UCSD-AML1 (cell line): ENCODE data around the gene PRG2.
"Not testable (repeated sequence)": the region's sequence is repeated elsewhere in the genome, so short reads cannot be mapped to it uniquely, and the experiment has no call there.

ENCODE experiments used
- DNase-seq: peaks from one replicate; lab custom pipeline; 2025; ENCODE audit not compliant: unreplicated experiment; lab: John Stamatoyannopoulos, UW

PRG2 gene

DNA sequence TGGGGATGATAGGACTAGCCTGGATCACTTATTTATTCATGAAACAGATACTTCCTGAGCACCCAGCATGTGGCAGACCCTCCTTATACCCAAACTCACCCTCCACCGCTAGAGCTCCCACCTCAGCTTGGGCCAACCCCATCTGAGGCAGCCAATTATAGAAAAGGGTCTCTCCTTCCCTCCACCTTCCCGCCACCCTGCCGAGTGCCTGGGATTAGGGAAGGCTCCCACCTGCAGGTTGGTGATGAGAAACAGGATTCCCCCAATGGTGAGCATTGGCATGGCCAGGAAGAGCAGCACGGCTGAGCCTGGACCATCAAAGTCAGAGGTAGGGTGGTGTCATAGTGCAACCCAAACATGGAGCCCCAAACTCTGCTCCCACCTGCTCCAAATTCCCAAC is 30.6 kb upstream of the PRG2 start:
- no peak for DNase-seq

DNA sequence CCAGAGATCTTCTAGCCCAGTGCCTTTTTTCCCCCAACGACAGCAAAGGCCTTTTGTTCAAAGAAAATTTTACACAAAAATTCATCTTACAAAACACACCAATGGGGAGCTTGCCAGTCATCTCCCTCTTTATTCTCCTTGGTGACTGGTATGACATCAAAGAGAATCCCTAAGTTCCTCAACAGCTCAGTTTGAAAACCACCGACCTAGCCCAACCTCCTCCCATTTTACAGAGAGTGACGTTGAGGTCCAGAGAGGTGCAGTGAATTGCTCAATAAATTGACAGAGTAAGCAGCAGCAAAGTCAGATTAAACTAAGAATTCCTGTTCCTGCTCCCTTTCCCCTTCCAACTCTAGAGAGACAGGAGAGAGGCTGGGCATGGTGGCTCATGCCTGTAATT is 28.7 kb upstream of the PRG2 start:
- no peak for DNase-seq

DNA sequence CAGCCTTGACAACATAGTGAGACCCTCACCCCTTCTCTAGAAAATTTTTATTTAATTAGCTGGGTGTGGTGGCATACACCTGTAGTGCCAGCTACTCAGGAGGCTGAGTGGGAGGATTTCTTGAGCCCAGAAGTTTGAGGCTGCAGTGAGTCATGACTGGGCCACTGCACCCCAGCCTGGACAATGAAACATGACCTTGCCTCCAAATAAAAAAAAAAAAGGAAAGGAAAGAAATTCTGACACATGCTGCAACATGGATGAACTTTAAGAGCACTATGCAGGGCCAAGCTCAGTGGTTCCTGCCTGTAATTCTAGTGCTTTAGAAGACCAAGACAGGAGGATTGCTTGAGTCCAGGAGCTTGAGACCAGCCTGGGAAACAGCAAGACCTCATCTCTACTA is 27.7 kb upstream of the PRG2 start:
- DNase-seq, result no peak

DNA sequence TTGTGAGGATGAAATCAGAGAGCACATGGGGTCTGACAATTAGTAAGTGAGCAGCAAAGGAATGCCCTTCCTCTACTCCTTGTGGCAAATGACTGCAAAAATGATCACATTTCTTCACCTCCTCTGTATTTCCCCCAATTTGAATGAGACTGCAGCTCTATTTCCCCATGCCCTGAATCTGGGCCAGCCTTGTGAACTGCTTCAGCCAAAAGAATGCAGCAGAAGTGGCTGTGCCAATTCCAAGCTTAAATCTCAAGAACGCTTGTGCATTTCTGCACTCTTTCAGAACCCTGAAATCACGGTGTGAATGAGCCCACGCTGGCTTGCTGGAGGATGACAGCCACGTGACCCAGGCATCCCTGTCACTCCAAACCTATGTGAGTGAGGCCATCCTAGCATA is 26.6 kb upstream of the PRG2 start:
- no peak for DNase-seq

DNA sequence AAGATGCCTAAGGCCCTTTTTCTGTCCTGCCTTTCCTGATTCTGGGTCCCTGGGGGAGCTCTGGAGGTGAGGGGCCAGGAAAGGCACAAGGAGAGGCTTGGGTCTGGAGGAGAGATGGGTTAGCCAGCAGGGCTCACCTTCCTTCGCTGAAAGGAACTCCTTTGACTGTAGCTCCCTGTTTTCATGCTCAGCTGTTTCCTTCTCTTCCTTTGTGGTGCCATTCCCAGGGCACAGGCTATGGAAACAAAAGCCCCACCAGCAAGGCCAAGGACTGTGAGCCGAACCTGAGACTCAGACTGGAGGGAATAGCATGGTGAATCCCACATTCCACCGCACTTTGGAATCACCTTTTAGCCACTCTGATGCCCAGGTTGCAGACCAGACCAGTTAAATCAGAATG is 26.0 kb upstream of the PRG2 start:
- DNase-seq, result no peak

DNA sequence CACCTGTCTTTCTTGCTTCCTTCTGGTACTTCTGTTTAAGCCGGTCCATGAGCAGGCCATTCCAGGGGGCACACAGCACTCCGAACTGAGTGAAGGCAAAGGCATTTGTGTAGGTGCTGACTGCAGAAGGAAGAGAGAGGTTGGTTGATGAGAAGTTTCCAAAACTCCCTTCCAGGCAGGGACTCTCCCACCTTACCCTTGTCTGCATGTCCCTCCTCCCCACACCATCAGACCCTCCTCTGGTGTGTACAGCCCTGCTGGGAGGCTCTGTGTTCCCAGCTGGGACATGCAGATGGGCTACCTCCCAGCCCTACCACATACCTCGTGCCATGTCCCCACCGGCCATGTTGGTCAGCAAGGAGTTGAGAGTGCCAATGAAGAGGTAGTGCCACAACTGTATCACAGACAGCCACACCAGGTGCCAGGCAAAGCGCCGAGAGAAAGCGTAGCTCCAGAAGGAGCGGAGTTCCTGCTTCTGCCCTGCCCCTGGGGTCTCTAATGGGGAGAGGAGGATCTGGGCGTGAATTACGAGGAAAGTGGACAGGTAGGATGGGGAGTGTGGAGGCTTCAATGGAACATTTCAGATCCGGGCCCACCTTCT is 24.3 kb upstream of the PRG2 start:
- DNase-seq, result no peak

DNA sequence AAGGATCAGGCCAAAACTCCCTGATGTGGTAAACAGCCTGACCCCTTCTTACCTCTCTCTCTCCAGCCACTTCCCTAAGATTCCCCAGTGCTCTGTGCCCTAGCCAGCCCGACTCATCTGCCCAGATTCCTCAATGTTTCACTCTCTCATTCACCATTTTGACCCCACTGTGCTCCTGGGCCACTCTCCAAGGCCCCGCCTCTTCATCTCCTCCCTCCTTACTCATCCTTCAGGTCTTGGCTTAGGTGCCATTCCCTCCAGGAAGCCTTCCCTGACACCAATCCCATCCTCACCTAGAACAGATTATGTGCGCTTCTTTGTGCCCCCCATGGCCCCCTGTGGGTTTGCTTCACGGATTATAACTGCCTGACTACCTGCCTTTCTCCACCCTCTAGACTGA is 23.2 kb upstream of the PRG2 start:
- no peak for DNase-seq

DNA sequence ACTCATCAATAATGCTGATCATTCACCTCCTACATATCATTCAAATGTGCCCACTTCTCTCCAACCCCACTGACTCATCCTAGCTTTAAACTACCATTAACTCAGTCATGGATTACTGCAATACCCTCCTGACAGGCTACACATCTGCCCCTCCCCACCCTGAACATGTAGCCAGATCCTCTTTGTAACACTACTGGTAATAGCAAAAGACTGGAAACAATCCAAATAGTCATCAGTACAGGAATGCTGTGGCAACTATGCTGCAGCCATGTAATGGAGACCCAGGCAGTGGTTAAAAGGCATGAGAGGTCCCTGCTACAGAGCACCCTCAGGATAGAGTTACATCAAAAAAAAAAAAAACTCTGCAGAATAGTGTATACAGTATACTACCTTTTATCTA is 19.8 kb upstream of the PRG2 start:
- DNase-seq, result no peak

DNA sequence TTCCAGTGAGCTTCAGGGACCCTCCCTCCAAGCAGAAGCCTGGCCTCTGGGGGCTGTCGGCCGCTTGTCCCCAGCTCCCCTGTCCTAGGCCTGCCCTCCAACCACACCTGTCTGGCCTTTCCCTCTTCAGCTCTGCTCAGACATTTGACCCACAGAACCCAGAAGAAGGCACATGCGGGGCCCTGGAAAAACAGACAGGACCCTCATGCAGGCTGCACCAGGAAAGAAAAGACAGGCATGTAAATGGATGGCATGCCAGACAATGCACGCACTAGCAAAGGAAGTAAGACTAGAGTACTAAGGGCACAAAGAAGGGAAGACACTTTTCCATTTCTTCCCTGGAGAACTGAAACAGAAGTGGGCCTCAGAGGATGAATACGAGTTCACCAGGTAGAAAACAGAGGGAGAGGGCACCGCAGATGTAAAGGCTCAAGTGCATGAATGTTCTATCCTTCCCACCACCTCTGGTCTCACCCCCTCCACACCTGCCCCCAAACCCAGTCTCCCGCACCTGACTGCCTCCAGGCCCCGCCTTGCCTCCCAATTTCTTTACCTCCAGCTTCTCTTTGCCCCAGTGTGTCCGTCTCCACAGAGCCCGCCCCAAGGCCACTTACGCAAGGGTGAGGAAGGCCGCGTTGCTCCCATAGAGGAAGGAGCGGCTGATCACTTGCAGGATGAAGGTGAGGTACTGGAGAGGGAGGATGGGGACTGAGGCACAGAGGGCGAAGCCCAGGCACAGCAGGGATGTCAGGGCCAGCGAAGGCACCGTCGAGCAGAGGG is 19.1 kb upstream of the PRG2 start:
- DNase-seq, result no peak

DNA sequence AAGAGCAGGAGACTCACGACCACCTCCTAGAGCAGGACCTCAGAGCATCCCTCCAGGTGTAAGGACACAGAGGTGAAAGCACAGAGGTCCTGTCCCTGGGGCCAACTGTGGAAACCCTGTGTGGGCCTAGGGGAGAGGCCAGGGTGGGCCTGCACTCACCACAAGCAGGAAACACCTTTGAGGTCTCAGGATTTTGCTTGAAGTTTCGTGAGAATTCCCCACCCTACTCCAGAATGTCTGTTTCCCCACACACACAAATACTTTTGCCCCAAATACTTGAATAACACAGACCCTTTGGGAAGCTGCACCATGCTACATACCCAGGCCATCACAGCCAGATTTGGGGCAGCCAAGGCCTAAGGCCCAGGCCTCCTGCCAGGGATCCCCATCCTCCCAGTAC is 18.3 kb upstream of the PRG2 start:
- DNase-seq, result no peak

DNA sequence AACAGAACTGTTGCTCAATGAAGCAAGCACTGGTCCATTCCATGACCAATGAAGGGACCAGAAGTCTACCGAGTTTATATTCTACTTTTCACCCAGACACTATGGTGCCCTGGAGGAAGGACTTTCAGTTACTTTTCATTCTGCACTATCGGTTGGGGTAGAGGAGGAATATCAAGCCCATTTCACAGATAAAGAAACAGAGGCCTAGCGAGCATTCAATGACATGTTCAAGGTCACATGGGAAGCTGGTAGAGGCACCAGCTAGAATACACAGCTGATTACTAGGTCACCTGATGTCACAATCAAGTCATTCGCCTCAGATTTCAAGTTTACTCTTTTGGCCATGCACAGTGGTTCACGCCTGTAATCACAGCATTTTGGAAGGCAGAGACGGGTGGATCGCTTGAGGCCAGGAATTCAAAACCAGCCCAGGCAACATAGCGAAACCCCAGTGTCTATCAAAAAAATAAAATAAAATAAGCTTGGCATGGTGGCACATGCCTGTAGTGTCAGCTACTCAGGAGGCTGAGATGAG is 17.6 kb upstream of the PRG2 start:
- no peak for DNase-seq

DNA sequence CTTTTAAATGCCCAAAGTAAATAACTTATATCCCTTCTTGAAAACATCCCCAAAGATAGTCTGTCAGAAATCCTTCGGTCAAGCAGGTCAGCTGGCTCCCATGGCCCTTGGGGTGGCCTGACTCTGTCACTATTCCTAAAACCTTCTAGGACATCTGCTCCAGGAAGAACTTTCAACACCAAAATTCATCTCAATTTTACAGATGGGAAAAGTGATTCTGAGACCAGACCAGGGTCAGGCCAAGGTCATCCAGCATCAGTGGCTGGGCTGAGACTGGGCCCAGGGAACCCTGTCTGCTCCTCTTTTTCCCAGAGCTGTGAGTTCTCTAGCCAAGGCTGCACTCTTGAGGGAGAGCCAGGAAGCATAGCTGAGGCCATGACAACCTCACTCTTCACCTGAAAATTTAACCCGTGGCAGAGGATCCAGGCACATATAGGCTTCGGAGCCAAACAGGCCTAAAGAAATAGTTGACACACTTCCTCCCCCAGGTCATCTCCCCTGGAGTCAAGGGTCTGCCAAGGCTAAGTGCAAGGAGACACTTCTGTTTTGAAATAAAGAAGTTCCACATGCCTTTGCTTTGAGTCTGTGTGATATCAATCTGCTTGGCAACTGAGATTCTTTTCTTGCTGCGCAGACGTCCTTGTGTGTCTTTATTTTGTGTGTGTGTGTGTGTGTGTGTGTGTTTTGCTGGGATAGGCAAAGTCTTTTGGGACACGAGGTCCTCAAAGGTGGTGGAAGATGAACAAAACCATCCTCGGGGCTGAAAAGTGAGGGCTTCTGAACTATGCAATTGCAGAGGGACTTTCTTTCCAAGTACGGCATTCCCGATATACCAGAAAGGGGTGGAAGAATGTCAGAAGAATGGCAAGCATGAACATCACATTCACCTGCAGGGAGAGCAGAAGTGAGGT is 16.8 kb upstream of the PRG2 start:
- DNase-seq, result no peak

DNA sequence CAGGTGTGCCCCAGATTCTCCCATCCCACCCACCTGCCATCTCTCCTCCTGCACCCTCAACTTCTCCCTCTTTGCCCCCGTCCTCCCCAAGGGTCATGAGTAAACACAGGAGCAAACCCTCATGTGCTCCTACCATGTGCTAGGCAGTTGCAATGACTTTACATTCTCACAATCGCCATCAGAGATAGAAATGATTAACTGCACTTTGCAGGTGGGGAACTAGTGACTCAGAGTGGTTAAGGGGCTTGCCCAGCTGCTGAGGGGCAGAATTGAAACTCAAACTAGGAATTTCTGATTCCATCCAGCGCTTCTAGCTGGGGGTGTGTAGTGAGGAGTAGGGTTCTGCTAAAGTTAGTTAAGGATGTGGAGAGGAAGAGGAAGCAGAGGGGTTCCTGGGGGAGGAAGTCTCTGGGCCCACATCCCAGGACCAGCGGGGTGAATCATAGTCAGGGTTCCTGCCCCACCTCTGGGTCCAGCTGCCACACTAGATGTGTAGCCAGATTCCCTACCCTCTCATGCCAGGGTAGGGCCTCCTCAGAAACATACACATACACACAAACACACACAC is 16.0 kb upstream of the PRG2 start:
- DNase-seq, result peak; percentile 71

DNA sequence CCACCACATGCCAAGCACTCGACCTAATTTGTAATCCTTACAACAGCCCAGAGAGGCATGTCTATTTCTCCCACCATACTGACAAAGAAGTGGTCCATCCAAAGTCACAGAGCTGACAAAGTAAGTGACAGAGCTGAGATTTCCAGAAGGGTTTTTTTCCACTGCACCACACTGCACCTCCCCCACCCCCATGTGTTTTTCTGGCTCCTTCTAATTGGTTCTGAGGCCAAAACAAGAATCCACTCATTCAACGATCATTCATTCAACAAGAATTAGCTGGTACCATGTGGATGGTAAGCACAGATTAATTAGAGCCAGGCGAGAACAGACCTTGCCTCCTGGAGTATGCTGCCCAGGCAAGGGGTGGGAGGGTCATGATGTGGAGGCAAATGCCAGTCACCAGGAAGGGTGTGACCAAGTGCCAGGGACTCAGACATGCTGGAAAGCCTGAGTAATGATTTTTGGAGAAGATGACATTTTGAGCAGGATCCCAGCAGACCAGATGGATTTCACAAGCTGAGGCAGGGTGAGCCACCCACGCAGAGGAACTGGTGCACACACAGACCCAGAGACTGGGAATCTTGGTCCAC is 14.9 kb upstream of the PRG2 start:
- no peak for DNase-seq

DNA sequence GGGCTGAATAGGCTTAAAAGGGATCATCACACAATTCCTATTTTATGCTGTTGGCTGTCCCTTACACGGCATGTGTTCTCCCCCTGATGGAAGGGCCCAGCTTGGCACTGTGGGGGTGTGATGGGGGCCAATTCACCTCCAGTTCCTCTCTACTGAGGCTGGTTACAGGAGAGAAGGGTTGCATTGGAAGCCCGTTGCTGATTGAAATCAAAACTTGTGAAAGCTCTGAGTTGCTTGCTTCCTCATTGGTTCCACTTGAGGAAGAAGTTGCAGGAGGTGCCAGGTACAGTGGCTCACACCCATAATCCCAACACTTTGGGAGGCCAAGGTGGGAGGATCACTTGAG is 13.3 kb upstream of the PRG2 start:
- DNase-seq, result no peak

DNA sequence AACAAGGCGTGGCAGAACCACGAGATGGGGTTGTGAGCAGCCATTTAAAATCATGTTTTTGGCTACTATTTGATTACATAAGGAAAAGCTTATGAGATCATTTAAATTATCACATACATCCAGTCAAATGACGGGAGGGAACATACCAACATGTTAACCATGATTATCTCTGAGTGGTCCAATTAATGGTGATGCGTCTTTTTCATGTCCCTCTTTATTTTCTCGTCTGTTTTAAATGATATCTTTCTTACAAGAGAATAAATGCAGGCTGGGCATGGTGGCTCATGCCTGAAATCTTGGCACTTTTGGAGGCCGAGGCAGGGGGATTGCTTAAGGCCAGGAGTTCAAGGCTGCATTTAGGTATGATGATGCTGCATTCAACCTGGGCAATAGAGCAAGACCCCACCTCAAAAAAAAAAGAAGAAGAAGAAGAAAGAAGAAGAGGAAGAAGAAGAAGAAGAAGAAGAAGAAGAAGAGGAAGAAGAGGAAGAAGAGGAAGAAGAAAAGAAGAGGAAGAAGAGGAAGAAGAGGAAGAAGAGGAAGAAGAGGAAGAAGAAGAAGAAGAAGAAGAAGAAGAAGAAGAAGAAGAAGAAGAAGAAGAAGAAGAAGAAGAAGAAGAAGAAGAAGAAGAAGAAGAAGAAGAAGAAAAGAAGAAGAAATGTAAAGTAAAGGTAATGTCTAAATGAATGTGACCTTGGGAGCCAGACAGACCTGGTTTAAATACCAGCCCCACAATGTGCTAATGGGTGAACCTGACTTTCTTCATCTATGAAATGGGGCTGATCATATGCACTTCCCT is 12.8 kb upstream of the PRG2 start:
- not testable (repeated sequence) for DNase-seq

DNA sequence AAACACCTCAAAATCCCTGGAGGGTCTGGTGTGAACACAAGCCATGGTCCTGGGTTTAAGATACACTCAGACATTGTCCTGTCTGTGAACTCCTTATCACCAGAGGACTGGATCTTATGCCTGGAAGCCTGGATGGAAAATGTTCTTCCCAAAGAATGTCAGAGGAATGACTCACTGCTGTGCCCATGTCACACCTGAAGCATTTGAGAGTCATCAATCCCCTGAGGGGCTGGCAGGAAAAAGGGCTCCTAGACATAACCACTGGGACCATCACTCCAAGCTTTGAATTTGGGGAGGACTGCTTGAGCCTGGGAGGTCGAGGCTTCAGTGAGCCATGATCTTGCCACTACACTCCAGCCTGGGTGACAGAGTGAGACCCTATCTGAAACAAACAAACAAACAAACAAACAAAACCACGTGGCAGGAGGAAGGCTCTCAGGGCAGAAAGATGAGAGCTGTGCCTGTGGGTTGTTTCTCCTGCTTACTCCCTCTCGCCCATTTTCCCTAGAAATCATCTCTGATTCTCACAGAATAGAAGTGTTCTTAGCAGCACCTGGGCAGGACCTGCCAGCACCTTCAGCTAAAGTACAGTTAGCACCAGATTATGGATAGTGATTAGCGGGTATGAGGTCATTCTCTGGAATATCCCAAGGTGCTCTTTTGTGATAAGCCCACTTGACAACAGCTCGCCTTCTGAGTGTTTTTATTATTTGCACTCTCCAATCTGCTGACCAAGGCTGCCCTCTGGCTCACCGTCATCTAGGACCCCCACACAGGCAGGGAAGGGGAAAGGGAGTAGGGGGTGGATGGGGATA is 11.9 kb upstream of the PRG2 start:
- no peak for DNase-seq

DNA sequence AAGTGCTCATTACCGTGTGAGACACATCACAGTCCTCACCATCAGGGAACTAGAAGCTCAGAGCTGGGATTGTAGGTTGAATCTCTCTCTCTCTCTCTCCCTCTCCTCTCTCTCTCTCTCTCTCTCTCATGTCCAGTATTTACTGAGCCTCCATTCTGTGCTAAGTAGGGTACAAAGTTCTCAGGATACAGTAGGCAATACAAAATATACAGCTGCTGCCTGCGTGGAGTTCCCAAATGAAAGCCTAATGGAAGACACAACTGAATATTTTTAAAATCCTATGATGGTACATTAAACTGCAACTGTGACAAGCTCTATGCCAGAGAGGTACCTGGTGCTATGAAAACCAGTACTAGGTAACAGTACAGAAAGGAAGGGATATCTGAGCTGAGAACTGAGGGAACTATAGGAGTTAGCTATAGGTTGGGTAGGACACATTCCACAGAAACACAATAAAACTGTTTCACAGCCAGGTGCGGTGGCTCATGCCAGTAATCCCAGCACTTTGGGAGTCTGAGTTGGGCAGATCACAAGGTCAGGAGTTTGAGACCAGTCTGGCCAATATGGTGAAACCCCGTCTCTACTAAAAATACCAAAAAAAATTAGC is 9.6 kb upstream of the PRG2 start:
- no peak for DNase-seq

DNA sequence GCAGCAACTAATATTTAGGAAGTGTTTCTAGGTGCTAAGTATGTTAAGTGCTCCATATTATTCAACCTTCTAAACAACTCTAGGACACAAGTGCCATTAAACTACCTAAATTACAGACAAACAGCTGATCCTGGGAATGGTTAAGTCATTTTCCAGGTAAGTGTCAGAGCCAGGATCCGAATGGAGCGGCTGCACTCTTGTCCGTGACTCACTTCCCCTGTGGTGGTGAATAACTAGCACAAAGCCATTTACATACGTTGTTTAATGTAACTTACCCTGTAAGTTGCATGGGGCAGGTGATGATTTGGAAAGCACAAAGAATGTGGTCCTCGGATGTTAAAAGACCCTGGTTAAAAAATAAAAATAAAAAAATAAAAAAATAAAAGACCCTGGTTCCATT is 8.8 kb upstream of the PRG2 start:
- DNase-seq, result no peak
